Naive thymus-derived CD4-positive, alpha-beta T cell (primary cell): ENCODE measurements around the gene SAPCD1. TPM values are rescaled to one million over a fixed set of nuclear protein-coding genes. Genes with fewer than 3 reads are reported as not detected.

ENCODE experiments used
- ATAC-seq: fragments of 150-1000 bp; cut with Tn5 transposase; 2 replicates; pipeline ENCODE4 v1.10.0; 2021; ENCODE audit warnings: mild to moderate bottlenecking, moderate library complexity
- CTCF ChIA-PET: fragments of 350-600 bp; sonication (Branson Sonifier 250); formaldehyde crosslinking; loops from one replicate; lab custom pipeline; 2021; ENCODE audit warnings: antibody characterized with exemption; lab: Charles Lee
- POLR2A ChIA-PET: fragments of 350-600 bp; sonication (Branson Sonifier 250); formaldehyde crosslinking; loops from one replicate; lab custom pipeline; 2021; ENCODE audit warnings: antibody characterized with exemption, inconsistent platforms; lab: Charles Lee
- DNase-seq, 9 donors: peaks; one replicate each; pipeline versions ENCODE4 v3.0.0 to v3.0.0-alpha.2; 2020 to 2022; ENCODE audit warnings: mixed read lengths in 1 of 9
- H3K27ac ChIP-seq: one replicate; pipeline ENCODE4 v1.7.0; 2013; ENCODE audit warnings: mild to moderate bottlenecking, low read depth, low read length, moderate library complexity
- H3K27me3 ChIP-seq, 2 donors: one replicate each; pipeline ENCODE4 v1.7.0; 2013; ENCODE audit warnings: low read length in 2 of 2, mild to moderate bottlenecking in 2 of 2, moderate library complexity in 2 of 2; ENCODE audit not compliant: control insufficient read depth in 2 of 2, insufficient read depth in 2 of 2
- H3K36me3 ChIP-seq, 3 experiments: 1 replicate in 2 of 3; 2 replicates in 1 of 3; pipeline ENCODE4 v1.7.0; 2013; ENCODE audit warnings: low read length in 3 of 3, mild to moderate bottlenecking in 3 of 3, moderate library complexity in 1 of 3; ENCODE audit not compliant: insufficient read depth in 3 of 3, control insufficient read depth in 2 of 3
- H3K4me1 ChIP-seq, 2 donors: one replicate each; pipeline ENCODE4 v1.7.0; 2013; ENCODE audit warnings: low read length in 2 of 2, mild to moderate bottlenecking in 2 of 2, moderate library complexity in 1 of 2; ENCODE audit not compliant: control insufficient read depth in 2 of 2, insufficient read depth in 2 of 2
- H3K4me3 ChIP-seq: 2 replicates; pipeline ENCODE4 v1.7.0; 2013; ENCODE audit warnings: mild to moderate bottlenecking, low read length
- H3K9me3 ChIP-seq, 3 experiments: 1 replicate in 2 of 3; 2 replicates in 1 of 3; pipeline ENCODE4 v1.7.0; 2013; ENCODE audit warnings: low read length in 3 of 3; ENCODE audit not compliant: control insufficient read depth in 2 of 3
- H3K27ac Mint-ChIP-seq, 9 donors: one replicate each; pipeline ENCODE4 v1.8.0; 2020 to 2022; ENCODE audit warnings: mixed read lengths in 9 of 9, mild to moderate bottlenecking in 8 of 9, moderate library complexity in 5 of 9, inconsistent platforms in 2 of 9
- H3K27me3 Mint-ChIP-seq, 5 donors: one replicate each; pipeline ENCODE4 v1.8.0; 2021 to 2022; ENCODE audit warnings: mixed read lengths in 5 of 5, mild to moderate bottlenecking in 1 of 5
- H3K36me3 Mint-ChIP-seq, 5 donors: one replicate each; pipeline ENCODE4 v1.8.0; 2020 to 2022; ENCODE audit warnings: mixed read lengths in 5 of 5, mild to moderate bottlenecking in 3 of 5, inconsistent platforms in 1 of 5
- H3K4me1 Mint-ChIP-seq, 7 donors: one replicate each; pipeline ENCODE4 v1.8.0; 2020 to 2022; ENCODE audit warnings: mixed read lengths in 7 of 7, mild to moderate bottlenecking in 3 of 7, inconsistent platforms in 1 of 7
- H3K4me3 Mint-ChIP-seq, 10 donors: one replicate each; pipeline ENCODE4 v1.8.0; 2020 to 2022; ENCODE audit warnings: mild to moderate bottlenecking in 10 of 10, mixed read lengths in 10 of 10, moderate library complexity in 6 of 10, inconsistent platforms in 2 of 10
- H3K9me3 Mint-ChIP-seq, 11 donors: one replicate each; pipeline ENCODE4 v1.8.0; 2020 to 2022; ENCODE audit warnings: mixed read lengths in 11 of 11, mild to moderate bottlenecking in 4 of 11, inconsistent platforms in 1 of 11, moderate library complexity in 1 of 11
- intact Hi-C, 2 donors: fragments of 100-400 bp; cut with micrococcal nuclease; formaldehyde crosslinking; loops; one replicate each; pipeline ENCODE4 v1.15.1; 2023
- polyA plus RNA-seq, 2 donors: library from polyadenylated mRNA; unstranded; fragments of 300-500 nt; fragmentation: Illumina TruSeq; gene quantifications; one replicate each; pipeline ENCODE4 v1.2.3, GENCODE V29; 2021
- total RNA-seq, 6 experiments: library from RNA in 5 of 6; stranded (reverse) in 5 of 6; gene quantifications; 1 replicate in 5 of 6; 2 replicates in 1 of 6; pipeline ENCODE4 v1.2.3 and lab custom pipeline; 2021 to 2026

The SAPCD1 gene
- total and polyA plus RNA-seq, 7 experiments from 2014 or later: 2.3 to 11.1 (median 3.3) TPM; not detected in 2

- Mint-ChIP-seq H3K4me1 (peaks cover 31 to 59% (median 42%) of the 10 kb centered on the region in 7 donors), H3K4me3 (peak overlapping the region in 7 of 10 donors; percentile 10 to 55 (median 39)), H3K27me3 (no peaks in the 10 kb centered on the region), H3K27ac (peak overlapping the region in 1 of 9 donors; percentile 29), H3K36me3 (peaks cover 0 to 18% (median 0%) of the 10 kb centered on the region in 5 donors), H3K9me3 (peaks cover 0 to 5% (median 0%) of the 10 kb centered on the region in 11 donors)
- Histone ChIP-seq H3K27ac (no peak overlapping the region), H3K4me1 (peaks cover 25 to 28% of the 10 kb centered on the region in 2 donors), H3K4me3 (no peak overlapping the region), H3K27me3 (no peaks in the 10 kb centered on the region), H3K36me3 (no peaks in the 10 kb centered on the region), H3K9me3 (no peaks in the 10 kb centered on the region)
- DNase-seq (no peak), ATAC-seq (no peak)
- ChIA-PET POLR2A (interaction anchor here (0.5 to 1.0 kb wide), 3 partner anchors 74 to 1985 kb away, joined by 3 to 5 read pairs (median 4); partner anchors contain the start of gene HSPA1A), CTCF (interaction anchor here (0.7 kb wide), 3 partner anchors 117 to 307 kb away, joined by 3 read pairs; no protein-coding TSS in a partner anchor)
- intact Hi-C loops: loop anchor here in 1 of 2 donors (1.0 kb wide), 1 partner anchor 28 kb away; no protein-coding TSS in a partner anchor
These were observed 20.6 kb upstream of the SAPCD1 start for GRCh38 chr6:31741815-31742214.

GRCh38 chr6:31742894-31743293 is 19.6 kb upstream of the SAPCD1 start:
- Mint-ChIP-seq H3K36me3 (peaks cover 0 to 23% (median 0%) of the 10 kb centered on the region in 5 donors), H3K27ac (peak overlapping the region in 1 of 9 donors; percentile 46), H3K9me3 (peaks cover 0 to 5% (median 0%) of the 10 kb centered on the region in 11 donors), H3K4me1 (peaks cover 21 to 52% (median 31%) of the 10 kb centered on the region in 7 donors), H3K4me3 (peak overlapping the region in 1 of 10 donors; percentile 18), H3K27me3 (no peaks in the 10 kb centered on the region)
- no peaks in the 10 kb centered on the region for H3K36me3 ChIP-seq
- ATAC-seq (no peak), DNase-seq (no peak)
- ChIA-PET POLR2A (no interaction called here), CTCF (interaction anchor here (1.1 kb wide), 1 partner anchor 193 kb away, joined by 3 read pairs; no protein-coding TSS in a partner anchor)
- no peaks in the 10 kb centered on the region for H3K27me3 ChIP-seq
- intact Hi-C loops: loop anchor here in 1 of 2 donors (1.0 kb wide), 1 partner anchor 27 kb away; no protein-coding TSS in a partner anchor
- peaks cover 16 to 17% of the 10 kb centered on the region in 2 donors for H3K4me1 ChIP-seq
- H3K9me3 ChIP-seq: no peaks in the 10 kb centered on the region
- no peak overlapping the region for H3K27ac ChIP-seq
- H3K4me3 ChIP-seq: no peak overlapping the region

- no peak overlapping the region for H3K4me3 Mint-ChIP-seq
- Histone ChIP-seq H3K36me3 (no peaks in the 10 kb centered on the region), H3K27ac (no peak overlapping the region), H3K27me3 (no peaks in the 10 kb centered on the region), H3K4me1 (peaks cover 2 to 3% of the 10 kb centered on the region in 2 donors), H3K9me3 (no peaks in the 10 kb centered on the region), H3K4me3 (no peak overlapping the region)
- intact Hi-C loops: no loop called here
- H3K9me3 Mint-ChIP-seq: peaks cover 0 to 5% (median 0%) of the 10 kb centered on the region in 11 donors
- H3K27me3 Mint-ChIP-seq: no peaks in the 10 kb centered on the region
- CTCF ChIA-PET: no interaction called here
- peaks cover 5 to 39% (median 16%) of the 10 kb centered on the region in 7 donors for H3K4me1 Mint-ChIP-seq
- H3K36me3 Mint-ChIP-seq: peaks cover 0 to 25% (median 0%) of the 10 kb centered on the region in 5 donors
- DNase-seq (no peak), ATAC-seq (no peak)
- peak overlapping the region in 2 of 9 donors; percentile 6 to 11 for H3K27ac Mint-ChIP-seq
- POLR2A ChIA-PET: no interaction called here
These were observed 18.0 kb upstream of the SAPCD1 start for GRCh38 chr6:31744422-31744821.

GRCh38 chr6:31749301-31750036 is 13.0 kb upstream of the SAPCD1 start:
- H3K27me3 ChIP-seq: no peaks in the 10 kb centered on the region
- Mint-ChIP-seq H3K36me3 (peaks cover 0 to 17% (median 0%) of the 10 kb centered on the region in 5 donors), H3K4me3 (peak overlapping the region in 1 of 10 donors; percentile 17), H3K9me3 (peaks cover 0 to 2% (median 0%) of the 10 kb centered on the region in 11 donors), H3K27ac (no peak overlapping the region), H3K27me3 (no peaks in the 10 kb centered on the region), H3K4me1 (peaks cover 0 to 10% (median 0%) of the 10 kb centered on the region in 7 donors)
- no peak for ATAC-seq
- no peaks in the 10 kb centered on the region for H3K36me3 ChIP-seq
- no peaks in the 10 kb centered on the region for H3K4me1 ChIP-seq
- no peak for DNase-seq
- CTCF ChIA-PET: no interaction called here
- H3K9me3 ChIP-seq: no peaks in the 10 kb centered on the region
- H3K4me3 ChIP-seq: no peak overlapping the region
- no peak overlapping the region for H3K27ac ChIP-seq
- POLR2A ChIA-PET: interaction anchor here (1.0 kb wide), 1 partner anchor 57 kb away, joined by 3 read pairs; the partner anchor contains the start of gene LSM2
- intact Hi-C loops: no loop called here

- DNase-seq: no peak
- CTCF ChIA-PET: no interaction called here
These were observed 11.9 kb upstream of the SAPCD1 start for GRCh38 chr6:31750411-31751022.

GRCh38 chr6:31752739-31753319 is 9.6 kb upstream of the SAPCD1 start:
- Histone ChIP-seq H3K36me3 (no peaks in the 10 kb centered on the region), H3K27me3 (no peaks in the 10 kb centered on the region), H3K4me3 (no peak overlapping the region), H3K27ac (no peak overlapping the region), H3K9me3 (no peaks in the 10 kb centered on the region), H3K4me1 (no peaks in the 10 kb centered on the region)
- POLR2A ChIA-PET: interaction anchor here (1.2 kb wide), 1 partner anchor 21 kb away, joined by 5 read pairs; no protein-coding TSS in a partner anchor
- Mint-ChIP-seq H3K36me3 (peaks cover 0 to 7% (median 0%) of the 10 kb centered on the region in 5 donors), H3K27ac (no peak overlapping the region), H3K4me1 (peaks cover 0 to 6% (median 0%) of the 10 kb centered on the region in 7 donors), H3K4me3 (no peak overlapping the region), H3K9me3 (no peaks in the 10 kb centered on the region), H3K27me3 (no peaks in the 10 kb centered on the region)
- DNase-seq (no peak), ATAC-seq (no peak)
- CTCF ChIA-PET: interaction anchor here (0.5 kb wide), 1 partner anchor 1722 kb away, joined by 3 read pairs; no protein-coding TSS in a partner anchor
- intact Hi-C loops: no loop called here

More at GRCh38 chr6:31750411-31751022, 11.9 kb upstream of the SAPCD1 start:
- Mint-ChIP-seq H3K9me3 (peaks cover 0 to 2% (median 0%) of the 10 kb centered on the region in 11 donors), H3K4me1 (peaks cover 0 to 9% (median 0%) of the 10 kb centered on the region in 7 donors), H3K4me3 (no peak overlapping the region), H3K36me3 (peaks cover 0 to 12% (median 0%) of the 10 kb centered on the region in 5 donors), H3K27ac (no peak overlapping the region), H3K27me3 (no peaks in the 10 kb centered on the region)
- Histone ChIP-seq H3K9me3 (no peaks in the 10 kb centered on the region), H3K36me3 (no peaks in the 10 kb centered on the region), H3K27ac (no peak overlapping the region), H3K4me1 (no peaks in the 10 kb centered on the region), H3K27me3 (no peaks in the 10 kb centered on the region), H3K4me3 (no peak overlapping the region)
- intact Hi-C loops: no loop called here
- POLR2A ChIA-PET: interaction anchor here (1.0 kb wide), 1 partner anchor 56 kb away, joined by 3 read pairs; the partner anchor contains the start of gene LSM2
- no peak for ATAC-seq
